ENCODE measurements around the gene SH2D3C.

GRCh38 chr9:127809540-127810377 is 31.3 kb upstream of the SH2D3C start:
- no peak for TF ChIP-seq EZH2 (IDR thresholded peaks at IDR 0.05; ENCODE audit: insufficient read depth, low read length)
- TF ChIP-seq CTCF (IDR thresholded peaks at IDR 0.05; ENCODE audit: insufficient read depth, low read depth, low read length): no peak

Data from astrocyte (in vitro differentiated cells and primary cell).